ENCODE results near the gene ARID3A. TPM values are rescaled to one million over a fixed set of nuclear protein-coding genes. Genes with fewer than 3 reads are reported as not detected.

ARID3A gene
- total RNA-seq, 2 experiments from 2014 or later, result 18.7 to 22.1 TPM

- ChIA-PET POLR2A (interaction anchor here (1.4 to 3.0 kb wide), 3 partner anchors 9 to 65 kb away, joined by 3 to 13 read pairs (median 11); no protein-coding TSS in a partner anchor), CTCF (no interaction called here)
- Mint-ChIP-seq H3K27ac (no peak overlapping the region), H3K4me1 (ENCODE audit: low read depth) (peaks cover 33% of the 10 kb centered on the region), H3K27me3 (no peaks in the 10 kb centered on the region), H3K36me3 (ENCODE audit: low read depth) (peaks cover 9% of the 10 kb centered on the region), H3K9me3 (no peaks in the 10 kb centered on the region), H3K4me3 (no peak overlapping the region)
- TF ChIP-seq, protein P1, sequence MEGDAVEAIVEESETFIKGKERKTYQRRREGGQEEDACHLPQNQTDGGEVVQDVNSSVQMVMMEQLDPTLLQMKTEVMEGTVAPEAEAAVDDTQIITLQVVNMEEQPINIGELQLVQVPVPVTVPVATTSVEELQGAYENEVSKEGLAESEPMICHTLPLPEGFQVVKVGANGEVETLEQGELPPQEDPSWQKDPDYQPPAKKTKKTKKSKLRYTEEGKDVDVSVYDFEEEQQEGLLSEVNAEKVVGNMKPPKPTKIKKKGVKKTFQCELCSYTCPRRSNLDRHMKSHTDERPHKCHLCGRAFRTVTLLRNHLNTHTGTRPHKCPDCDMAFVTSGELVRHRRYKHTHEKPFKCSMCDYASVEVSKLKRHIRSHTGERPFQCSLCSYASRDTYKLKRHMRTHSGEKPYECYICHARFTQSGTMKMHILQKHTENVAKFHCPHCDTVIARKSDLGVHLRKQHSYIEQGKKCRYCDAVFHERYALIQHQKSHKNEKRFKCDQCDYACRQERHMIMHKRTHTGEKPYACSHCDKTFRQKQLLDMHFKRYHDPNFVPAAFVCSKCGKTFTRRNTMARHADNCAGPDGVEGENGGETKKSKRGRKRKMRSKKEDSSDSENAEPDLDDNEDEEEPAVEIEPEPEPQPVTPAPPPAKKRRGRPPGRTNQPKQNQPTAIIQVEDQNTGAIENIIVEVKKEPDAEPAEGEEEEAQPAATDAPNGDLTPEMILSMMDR (IDR thresholded peaks at IDR 0.05), result no peak
- ATAC-seq, result no peak
- intact Hi-C loops (cut with micrococcal nuclease), result no loop called here
- no peak for DNase-seq
These were observed 88.6 kb downstream of the ARID3A start for GRCh38 chr19:1014161-1015060.

GRCh38 chr19:1015061-1015781, 89.4 kb downstream of the ARID3A start:
- ATAC-seq (no peak), DNase-seq (no peak)
- intact Hi-C loops (cut with micrococcal nuclease), result no loop called here
- Mint-ChIP-seq H3K27ac (no peak overlapping the region), H3K4me1 (ENCODE audit: low read depth) (peaks cover 33% of the 10 kb centered on the region), H3K36me3 (ENCODE audit: low read depth) (peaks cover 10% of the 10 kb centered on the region), H3K27me3 (no peaks in the 10 kb centered on the region), H3K9me3 (no peaks in the 10 kb centered on the region), H3K4me3 (no peak overlapping the region)
- ChIA-PET CTCF (no interaction called here), POLR2A (interaction anchor here (1.4 to 3.0 kb wide), 2 partner anchors 9 to 64 kb away, joined by 3 to 13 read pairs; no protein-coding TSS in a partner anchor)
- TF ChIP-seq, protein P1 (IDR thresholded peaks at IDR 0.05), result no peak

- ATAC-seq (no peak), DNase-seq (no peak)
- H3K4me1 Mint-ChIP-seq (ENCODE audit: low read depth), result peaks cover 33% of the 10 kb centered on the region
- TF ChIP-seq, protein P1 (IDR thresholded peaks at IDR 0.05), result no peak
- CTCF ChIA-PET, result interaction anchor here (0.9 kb wide), 1 partner anchor 17 kb away, joined by 3 read pairs; no protein-coding TSS in a partner anchor
- peaks cover 14% of the 10 kb centered on the region for H3K36me3 Mint-ChIP-seq (ENCODE audit: low read depth)
- intact Hi-C loops (cut with micrococcal nuclease), result no loop called here
- H3K27ac Mint-ChIP-seq, result peak overlapping the region; percentile 38
- no peaks in the 10 kb centered on the region for H3K9me3 Mint-ChIP-seq
- POLR2A ChIA-PET, result interaction anchor here (0.7 to 3.0 kb wide), 6 partner anchors 10 to 234 kb away, joined by 3 to 13 read pairs (median 4); no protein-coding TSS in a partner anchor
- H3K27me3 Mint-ChIP-seq, result no peaks in the 10 kb centered on the region
- H3K4me3 Mint-ChIP-seq, result no peak overlapping the region
These were observed 90.2 kb downstream of the ARID3A start for GRCh38 chr19:1015782-1016646.

DNA sequence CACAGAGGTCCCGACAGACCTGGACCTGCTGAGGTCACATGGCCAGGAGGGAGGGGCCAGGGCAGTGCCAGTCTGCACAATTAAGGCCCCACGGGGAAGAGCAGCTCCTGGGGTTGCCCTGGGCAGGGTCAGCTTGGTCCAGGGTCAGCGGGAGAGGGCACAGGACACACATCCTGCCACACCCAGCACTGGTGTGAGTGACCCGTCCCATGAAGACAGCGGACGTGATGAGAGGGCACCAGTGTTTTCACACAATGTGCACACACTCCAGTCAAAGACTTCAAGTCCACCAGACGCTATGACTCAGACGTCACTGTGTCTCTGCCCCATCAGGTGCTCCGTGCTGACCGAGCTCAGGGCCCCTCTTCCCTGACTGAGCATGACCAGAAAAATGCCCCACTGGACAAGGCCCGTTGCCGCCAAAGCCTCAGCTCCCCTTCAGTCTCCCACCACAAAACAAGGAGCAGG, 90.8 kb downstream of the ARID3A start:
- intact Hi-C loops (cut with micrococcal nuclease), result no loop called here
- ChIA-PET CTCF (interaction anchor here (0.9 kb wide), 1 partner anchor 16 kb away, joined by 3 read pairs; no protein-coding TSS in a partner anchor), POLR2A (interaction anchor here (0.7 to 3.0 kb wide), 5 partner anchors 11 to 233 kb away, joined by 3 to 13 read pairs (median 4); no protein-coding TSS in a partner anchor)
- Mint-ChIP-seq H3K27ac (peak overlapping the region; percentile 62), H3K4me1 (ENCODE audit: low read depth) (peaks cover 36% of the 10 kb centered on the region), H3K27me3 (no peaks in the 10 kb centered on the region), H3K36me3 (ENCODE audit: low read depth) (peaks cover 16% of the 10 kb centered on the region), H3K9me3 (no peaks in the 10 kb centered on the region), H3K4me3 (peak overlapping the region; percentile 24)
- TF ChIP-seq, protein P1 (IDR thresholded peaks at IDR 0.05), result no peak
- DNase-seq (no peak), ATAC-seq (no peak)
